SU-DHL-6 (cell line): Measurements from ENCODE around the gene PRRG3.

Experiments
- EZH2phosphoT487 ChIP-seq: fragments of 200-600 bp; sonication (generic), shearing (Covaris generic); conservative IDR thresholded peaks from 2 replicates; pipeline ENCODE4 v1.6.1; 2018; ENCODE audit warnings: mild to moderate bottlenecking, antibody characterized with exemption, low read length, moderate library complexity, mixed read lengths
- TF ChIP-seq, protein P1 (sequence below): fragments of 200-600 bp; sonication (generic); IDR thresholded peaks from one replicate; pipeline ENCODE4 v1.5.1; 2017; ENCODE audit warnings: antibody characterized with exemption, mild to moderate bottlenecking, low read length, moderate library complexity; ENCODE audit not compliant: insufficient read depth, poor library complexity, severe bottlenecking

- TF ChIP-seq, protein P1, sequence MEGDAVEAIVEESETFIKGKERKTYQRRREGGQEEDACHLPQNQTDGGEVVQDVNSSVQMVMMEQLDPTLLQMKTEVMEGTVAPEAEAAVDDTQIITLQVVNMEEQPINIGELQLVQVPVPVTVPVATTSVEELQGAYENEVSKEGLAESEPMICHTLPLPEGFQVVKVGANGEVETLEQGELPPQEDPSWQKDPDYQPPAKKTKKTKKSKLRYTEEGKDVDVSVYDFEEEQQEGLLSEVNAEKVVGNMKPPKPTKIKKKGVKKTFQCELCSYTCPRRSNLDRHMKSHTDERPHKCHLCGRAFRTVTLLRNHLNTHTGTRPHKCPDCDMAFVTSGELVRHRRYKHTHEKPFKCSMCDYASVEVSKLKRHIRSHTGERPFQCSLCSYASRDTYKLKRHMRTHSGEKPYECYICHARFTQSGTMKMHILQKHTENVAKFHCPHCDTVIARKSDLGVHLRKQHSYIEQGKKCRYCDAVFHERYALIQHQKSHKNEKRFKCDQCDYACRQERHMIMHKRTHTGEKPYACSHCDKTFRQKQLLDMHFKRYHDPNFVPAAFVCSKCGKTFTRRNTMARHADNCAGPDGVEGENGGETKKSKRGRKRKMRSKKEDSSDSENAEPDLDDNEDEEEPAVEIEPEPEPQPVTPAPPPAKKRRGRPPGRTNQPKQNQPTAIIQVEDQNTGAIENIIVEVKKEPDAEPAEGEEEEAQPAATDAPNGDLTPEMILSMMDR = no peak
- no peak for TF ChIP-seq EZH2phosphoT487
These were observed 6.3 kb downstream of the PRRG3 start for GRCh38 chrX:151701531-151701930.
